ENCODE data around the gene BCAR1. TPM values are rescaled to one million over a fixed set of nuclear protein-coding genes. Genes with fewer than 3 reads are reported as not detected.

Gene BCAR1
- total and polyA plus RNA-seq, 2 of the 13 experiments (the other 11 are each of a cell fraction or from before 2014, with no cell fraction given): 48.1 to 51.7 TPM

DNA sequence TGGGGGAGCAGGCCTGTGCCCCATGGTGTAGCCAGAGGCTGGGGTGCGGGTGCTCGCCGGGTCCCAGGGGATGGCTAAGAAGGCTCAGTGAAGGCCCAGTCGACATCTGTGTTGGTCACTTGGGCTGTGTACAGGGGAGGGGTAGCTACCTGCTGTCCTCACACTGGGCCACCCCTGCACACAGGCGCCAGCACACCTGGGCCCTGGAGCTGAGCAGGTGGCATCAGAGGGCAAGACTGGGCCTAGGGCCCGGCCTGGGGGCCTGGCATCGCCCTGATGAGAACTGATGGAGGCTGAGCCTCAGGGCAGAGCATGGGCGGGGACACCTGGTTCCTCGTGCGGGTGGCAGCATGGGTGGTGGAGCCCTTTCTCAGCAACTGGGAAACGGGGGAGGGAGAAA lies 43.6 kb downstream of the BCAR1 start:
- H3K27ac ChIP-seq (ENCODE audit: extremely low read length, insufficient read depth, low read length): no peak overlapping the region
- no peak overlapping the region for H3K9ac ChIP-seq (ENCODE audit: insufficient read depth, low read depth, low read length)
- peaks cover 19% of the 10 kb centered on the region; the same call in 1 of the 2 replicates for H3K4me1 ChIP-seq (ENCODE audit: insufficient read depth, low read length)
- BruUV-seq (replicated peaks): no TSS peak
- H3K27me3 ChIP-seq (ENCODE audit: control insufficient read depth in 1 of 2, insufficient read depth in 2 of 2, low read length in 2 of 2): peaks cover 33 to 77% of the 10 kb centered on the region in 2 experiments
- DNase-seq (ENCODE audit: low spot score) (no peak), ATAC-seq (peak; percentile 3), FAIRE-seq (no peak)
- ChIA-PET CTCF (ENCODE audit: low intra/inter-chr PET ratio, low total read pairs) (no interaction called here), POLR2A (no interaction called here)
- H3K36me3 ChIP-seq (replicated peaks in 1 of 2; ENCODE audit: control insufficient read depth in 1 of 2, insufficient read depth in 2 of 2, low read length in 2 of 2): no peaks in the 10 kb centered on the region
- no peak overlapping the region for H2AFZ ChIP-seq (ENCODE audit: low read length)
- H3K4me2 ChIP-seq (ENCODE audit: low read depth, low read length): no peak overlapping the region
- WGBS (ENCODE audit: low lambda C conversion rate): 25% methylated on average over 8 of the region's 11 CpGs
- in situ Hi-C loops (cut with HindIII; ENCODE audit: extremely low pct_ligation_motif_present, low pct_unique_long_range_greater_than_20kb): no loop called here
- no peaks in the 10 kb centered on the region for H3K79me2 ChIP-seq (ENCODE audit: insufficient read depth, low read length)
- intact Hi-C loops (cut with micrococcal nuclease; ENCODE audit: unreplicated experiment): loop anchor here (2.0 kb wide), 1 partner anchor 17 kb away; no protein-coding TSS in a partner anchor
- TF ChIP-seq MTA1 (CRISPR knock-in tag; IDR thresholded peaks at IDR 0.05; ENCODE audit: borderline replicate concordance) (no peak), GRHL1 (CRISPR knock-in tag; conservative IDR thresholded peaks at IDR 0.05) (no peak), EZH2 (conservative IDR thresholded peaks at IDR 0.05; ENCODE audit: low read depth, low read length) (peak; percentile 0; the same call in 1 of the 2 replicates), RXRA (CRISPR knock-in tag; IDR thresholded peaks at IDR 0.05) (no peak)
- H3K4me3 ChIP-seq (replicated peaks in 1 of 3; ENCODE audit: insufficient read depth in 1 of 3, low read depth in 2 of 3, low read length in 3 of 3): no peak overlapping the region
- H4K20me1 ChIP-seq (ENCODE audit: insufficient read depth, low read length): no peaks in the 10 kb centered on the region
- H3K9me3 ChIP-seq (ENCODE audit: low read length): no peaks in the 10 kb centered on the region

GRCh38 chr16:75206749-75207451 lies 44.5 kb downstream of the BCAR1 start, which contains the start of gene CTRB2:
Gene CTRB2 (minus strand): TSS chr16:75207161. CDS start chr16:75207141, 20 bp downstream.
- H3K4me3 ChIP-seq (replicated peaks in 1 of 3; ENCODE audit: insufficient read depth in 1 of 3, low read depth in 2 of 3, low read length in 3 of 3): no peak within 1 kb of the TSS
- no peaks in the 10 kb centered on the region for H4K20me1 ChIP-seq (ENCODE audit: insufficient read depth, low read length)
- H3K9me3 ChIP-seq (ENCODE audit: low read length): no peaks in the 10 kb centered on the region
- BruUV-seq (replicated peaks): no TSS peak
- no peaks in the 10 kb centered on the region for H3K79me2 ChIP-seq (ENCODE audit: insufficient read depth, low read length)
- 48% methylated on average over 18 of the region's 24 CpGs for WGBS (ENCODE audit: low lambda C conversion rate)
- FAIRE-seq (no peak), DNase-seq (ENCODE audit: low spot score) (no peak), ATAC-seq (peak; percentile 37)
- TF ChIP-seq SMAD3 (CRISPR knock-in tag; IDR thresholded peaks at IDR 0.05) (no peak), ZNF180 (CRISPR knock-in tag; IDR thresholded peaks at IDR 0.05; ENCODE audit: borderline replicate concordance, low read depth) (no peak), ZNF136 (CRISPR knock-in tag; IDR thresholded peaks at IDR 0.05; ENCODE audit: low read depth) (no peak), ZNF335 (CRISPR knock-in tag; IDR thresholded peaks at IDR 0.05) (no peak), ZNF329 (CRISPR knock-in tag; IDR thresholded peaks at IDR 0.05; ENCODE audit: low read depth) (no peak)
- H3K27ac ChIP-seq (ENCODE audit: extremely low read length, insufficient read depth, low read length): no peak within 1 kb of the TSS
- intact Hi-C loops (cut with micrococcal nuclease; ENCODE audit: unreplicated experiment): loop anchor here (2.0 kb wide), 1 partner anchor 18 kb away; no protein-coding TSS in a partner anchor
- no peak within 1 kb of the TSS for H3K4me2 ChIP-seq (ENCODE audit: low read depth, low read length)
- H2AFZ ChIP-seq (ENCODE audit: low read length): no peak within 1 kb of the TSS
- H3K27me3 ChIP-seq (ENCODE audit: control insufficient read depth in 1 of 2, insufficient read depth in 2 of 2, low read length in 2 of 2): peaks cover 31 to 73% of the 10 kb centered on the region in 2 experiments
- H3K4me1 ChIP-seq (ENCODE audit: insufficient read depth, low read length): peaks cover 19% of the 10 kb centered on the region; the same call in 1 of the 2 replicates
- ChIA-PET CTCF (ENCODE audit: low intra/inter-chr PET ratio, low total read pairs) (no interaction called here), POLR2A (interaction anchor here (1.1 to 1.3 kb wide), 2 partner anchors 19 to 20 kb away, joined by 3 to 4 read pairs; no protein-coding TSS in a partner anchor)
- in situ Hi-C loops (cut with HindIII; ENCODE audit: extremely low pct_ligation_motif_present, low pct_unique_long_range_greater_than_20kb): no loop called here
- H3K36me3 ChIP-seq (replicated peaks in 1 of 2; ENCODE audit: control insufficient read depth in 1 of 2, insufficient read depth in 2 of 2, low read length in 2 of 2): no peaks in the 10 kb centered on the region
- H3K9ac ChIP-seq (ENCODE audit: insufficient read depth, low read depth, low read length): no peak within 1 kb of the TSS

Measured in HepG2 (cell line).